Esophagus squamous epithelium (tissue), 4 donors: ENCODE measurements around the gene TMTC1.

Experiments
- POLR2A ChIP-seq, 4 donors: fragments of 450-650 bp; IDR thresholded peaks; one replicate each; pipeline ENCODE4 v1.6.1; 2017; ENCODE audit warnings: antibody characterized with exemption in 4 of 4, mild to moderate bottlenecking in 4 of 4, moderate library complexity in 3 of 4
- TF ChIP-seq, protein P1 (sequence below), 6 experiments: fragments of 450-650 bp in 4 of 6; fragments of 200-600 bp in 2 of 6; sonication (generic) in 2 of 6; IDR thresholded peaks; one replicate each; pipeline ENCODE4 v1.5.1; 2016 to 2019; ENCODE audit warnings: antibody characterized with exemption in 6 of 6, mild to moderate bottlenecking in 4 of 6, moderate library complexity in 4 of 6

DNA sequence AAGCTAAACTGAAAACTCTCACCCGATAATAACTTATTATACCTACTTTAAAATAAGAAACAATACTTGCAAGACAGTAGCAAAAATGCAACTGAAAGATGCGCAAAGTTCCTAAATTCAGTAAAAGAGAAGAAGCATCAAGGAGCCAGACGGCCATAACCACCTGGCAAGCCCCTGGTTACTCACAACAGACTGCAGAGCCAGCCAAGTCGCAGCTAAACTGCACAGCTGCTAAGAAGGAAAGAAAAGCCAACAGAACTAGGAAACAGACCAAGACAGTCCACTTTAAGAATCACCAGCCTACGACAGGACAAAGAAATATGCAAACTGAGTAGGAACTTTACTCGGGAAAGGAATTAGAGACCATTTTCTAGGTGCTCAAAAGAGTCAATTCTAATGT is 127.9 kb downstream of the TMTC1 start:
- TF ChIP-seq, protein P1, sequence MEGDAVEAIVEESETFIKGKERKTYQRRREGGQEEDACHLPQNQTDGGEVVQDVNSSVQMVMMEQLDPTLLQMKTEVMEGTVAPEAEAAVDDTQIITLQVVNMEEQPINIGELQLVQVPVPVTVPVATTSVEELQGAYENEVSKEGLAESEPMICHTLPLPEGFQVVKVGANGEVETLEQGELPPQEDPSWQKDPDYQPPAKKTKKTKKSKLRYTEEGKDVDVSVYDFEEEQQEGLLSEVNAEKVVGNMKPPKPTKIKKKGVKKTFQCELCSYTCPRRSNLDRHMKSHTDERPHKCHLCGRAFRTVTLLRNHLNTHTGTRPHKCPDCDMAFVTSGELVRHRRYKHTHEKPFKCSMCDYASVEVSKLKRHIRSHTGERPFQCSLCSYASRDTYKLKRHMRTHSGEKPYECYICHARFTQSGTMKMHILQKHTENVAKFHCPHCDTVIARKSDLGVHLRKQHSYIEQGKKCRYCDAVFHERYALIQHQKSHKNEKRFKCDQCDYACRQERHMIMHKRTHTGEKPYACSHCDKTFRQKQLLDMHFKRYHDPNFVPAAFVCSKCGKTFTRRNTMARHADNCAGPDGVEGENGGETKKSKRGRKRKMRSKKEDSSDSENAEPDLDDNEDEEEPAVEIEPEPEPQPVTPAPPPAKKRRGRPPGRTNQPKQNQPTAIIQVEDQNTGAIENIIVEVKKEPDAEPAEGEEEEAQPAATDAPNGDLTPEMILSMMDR (IDR thresholded peaks at IDR 0.05) = no peak
- TF ChIP-seq POLR2A (IDR thresholded peaks at IDR 0.05) = no peak
